GM23338 (cell line): Measurements from ENCODE around the gene PLXNA2. TPM values are rescaled to one million over a fixed set of nuclear protein-coding genes. Genes with fewer than 3 reads are reported as not detected.

Experiments used
- ATAC-seq: fragments of 200-7000 bp; cut with Tn5 transposase; 3 replicates; pipeline ENCODE4 v1.9.1; 2020
- DNase-seq: peaks from one replicate; pipeline ENCODE4 v3.0.0-alpha.2; 2015; ENCODE audit warnings: low spot score
- H2AFZ ChIP-seq: fragments of 200-600 bp; sonication (generic); 2 replicates; pipeline ENCODE4 v1.8.0; 2016; ENCODE audit warnings: antibody characterized with exemption, mild to moderate bottlenecking, moderate library complexity
- H3F3A ChIP-seq: fragments of 200-600 bp; sonication (generic); replicated peaks from 2 replicates; pipeline ENCODE4 v1.8.0; 2017; ENCODE audit warnings: antibody characterized with exemption, mixed run types, low read depth
- H3K27ac ChIP-seq: fragments of 200-600 bp; sonication (generic); 2 replicates; pipeline ENCODE4 v1.6.1; 2016; ENCODE audit warnings: low read depth
- H3K27me3 ChIP-seq: fragments of 200-600 bp; sonication (generic); 2 replicates; pipeline ENCODE4 v1.8.0; 2016; ENCODE audit warnings: mild to moderate bottlenecking, mixed run types, moderate library complexity; ENCODE audit not compliant: insufficient read depth
- H3K36me3 ChIP-seq: fragments of 200-600 bp; sonication (generic); 2 replicates; pipeline ENCODE4 v1.8.0; 2016; ENCODE audit warnings: mild to moderate bottlenecking; ENCODE audit not compliant: insufficient read depth
- H3K4me1 ChIP-seq: fragments of 200-600 bp; sonication (generic); 2 replicates; pipeline ENCODE4 v1.8.0; 2016; ENCODE audit warnings: mild to moderate bottlenecking, moderate library complexity; ENCODE audit not compliant: insufficient read depth
- H3K4me2 ChIP-seq: fragments of 200-600 bp; sonication (generic); 2 replicates; pipeline ENCODE4 v1.7.1; 2017; ENCODE audit warnings: mixed run types
- H3K4me3 ChIP-seq: fragments of 200-600 bp; sonication (generic); 2 replicates; pipeline ENCODE4 v1.6.1; 2016; ENCODE audit warnings: mixed run types
- H3K79me2 ChIP-seq: fragments of 200-600 bp; sonication (generic); replicated peaks from 2 replicates; pipeline ENCODE4 v1.8.0; 2017; ENCODE audit warnings: mild to moderate bottlenecking; ENCODE audit not compliant: insufficient read depth
- H3K9me2 ChIP-seq: fragments of 200-600 bp; sonication (generic); 2 replicates; pipeline ENCODE4 v1.8.0; 2017; ENCODE audit not compliant: insufficient read depth
- H4K20me1 ChIP-seq: fragments of 200-600 bp; sonication (generic); replicated peaks from 2 replicates; pipeline ENCODE4 v1.8.0; 2017; ENCODE audit warnings: mild to moderate bottlenecking; ENCODE audit not compliant: insufficient read depth
- H3K27ac Mint-ChIP-seq: 2 replicates; pipeline ENCODE4 v1.8.0; 2020; ENCODE audit warnings: inconsistent platforms, mild to moderate bottlenecking, moderate library complexity, mixed read lengths
- H3K27me3 Mint-ChIP-seq: 3 replicates; pipeline ENCODE4 v1.8.0; 2022; ENCODE audit warnings: low read depth, mild to moderate bottlenecking, moderate library complexity, mixed read lengths, inconsistent platforms; ENCODE audit not compliant: insufficient read depth, poor library complexity
- H3K36me3 Mint-ChIP-seq: 3 replicates; pipeline ENCODE4 v1.8.0; 2021; ENCODE audit warnings: low read depth, mild to moderate bottlenecking, inconsistent platforms, moderate library complexity, mixed read lengths
- H3K4me1 Mint-ChIP-seq: 3 replicates; pipeline ENCODE4 v1.8.0; 2020; ENCODE audit warnings: mild to moderate bottlenecking, inconsistent platforms, mixed read lengths
- H3K4me3 Mint-ChIP-seq: 3 replicates; pipeline ENCODE4 v1.8.0; 2021; ENCODE audit warnings: moderate library complexity, mild to moderate bottlenecking, inconsistent platforms, mixed read lengths
- H3K9me3 Mint-ChIP-seq: 3 replicates; pipeline ENCODE4 v1.8.0; 2020; ENCODE audit warnings: moderate library complexity, mild to moderate bottlenecking, inconsistent platforms, mixed read lengths
- CREB1 ChIP-seq: fragments of 250-450 bp; sonication (Bioruptor Pico); IDR thresholded peaks from 2 replicates; pipeline ENCODE4 v1.5.0; 2020; ENCODE audit warnings: low read depth, mild to moderate bottlenecking, moderate library complexity
- ETS1 ChIP-seq: IDR thresholded peaks from 2 replicates; pipeline ENCODE4 v1.6.1; 2016; ENCODE audit warnings: antibody characterized with exemption
- EZH2 ChIP-seq: fragments of 200-600 bp; sonication (generic); IDR thresholded peaks from one replicate; pipeline ENCODE4 v1.8.0; 2017; ENCODE audit warnings: antibody characterized with exemption, mild to moderate bottlenecking, low read depth; ENCODE audit not compliant: unreplicated experiment
- EZH2phosphoT487 ChIP-seq: fragments of 200-600 bp; sonication (generic); IDR thresholded peaks from one replicate; pipeline ENCODE4 v1.8.1; 2018; ENCODE audit warnings: antibody characterized with exemption; ENCODE audit not compliant: unreplicated experiment
- JUNB ChIP-seq: IDR thresholded peaks from one replicate; pipeline ENCODE4 v1.6.1; 2016; ENCODE audit warnings: antibody characterized with exemption; ENCODE audit not compliant: unreplicated experiment
- NANOG ChIP-seq: IDR thresholded peaks from 2 replicates; pipeline ENCODE4 v1.6.1; 2016; ENCODE audit warnings: antibody characterized with exemption, borderline replicate concordance
- POLR2AphosphoS5 ChIP-seq: IDR thresholded peaks from 2 replicates; pipeline ENCODE4 v1.6.1; 2016; ENCODE audit warnings: antibody characterized with exemption, low read depth
- REST ChIP-seq: IDR thresholded peaks from one replicate; pipeline ENCODE4 v1.6.1; 2018; ENCODE audit warnings: antibody characterized with exemption; ENCODE audit not compliant: unreplicated experiment
- STAT1 ChIP-seq: IDR thresholded peaks from one replicate; pipeline ENCODE4 v1.6.1; 2016; ENCODE audit warnings: antibody characterized with exemption; ENCODE audit not compliant: unreplicated experiment
- ZNF331 ChIP-seq: fragments of 250-450 bp; sonication (Bioruptor Pico); IDR thresholded peaks from 2 replicates; pipeline ENCODE4 v1.5.0; 2020; ENCODE audit warnings: low read depth, mild to moderate bottlenecking, moderate library complexity
- ZNF462 ChIP-seq: fragments of 250-450 bp; sonication (Bioruptor Pico); IDR thresholded peaks from 2 replicates; pipeline ENCODE4 v1.5.0; 2020; ENCODE audit warnings: mild to moderate bottlenecking, moderate library complexity
- polyA plus RNA-seq: library from polyadenylated mRNA; unstranded; fragments of >200 nt; fragmentation: Nextera tagmentation; extraction: Ambion mirVana; gene quantifications from 2 replicates; pipeline ENCODE4 v1.2.1, GENCODE V29; 2016
- total RNA-seq: library from RNA; depleted of rRNA; stranded (reverse); fragments of >200 nt; shearing (Covaris generic); gene quantifications from 2 replicates; pipeline ENCODE4 v1.2.3, GENCODE V29; 2014

Gene PLXNA2
- total and polyA plus RNA-seq, 2 experiments from 2014 or later, result 0.40 to 1.8 TPM

GRCh38 chr1:208107425-208108212 lies 136.6 kb downstream of the PLXNA2 start:
- no peak overlapping the region for H3K4me2 ChIP-seq
- H4K20me1 ChIP-seq, result no peaks in the 10 kb centered on the region
- H3K36me3 ChIP-seq, result no peaks in the 10 kb centered on the region
- H3K4me1 Mint-ChIP-seq, result peaks cover 20% of the 10 kb centered on the region
- H3K27me3 ChIP-seq, result no peaks in the 10 kb centered on the region
- H3K36me3 Mint-ChIP-seq, result no peaks in the 10 kb centered on the region
- no peaks in the 10 kb centered on the region for H3F3A ChIP-seq
- no peak overlapping the region for H2AFZ ChIP-seq
- no peak overlapping the region for H3K27ac ChIP-seq
- peaks cover 4% of the 10 kb centered on the region; the same call in 1 of the 2 replicates for H3K9me2 ChIP-seq
- H3K4me3 ChIP-seq, result no peak overlapping the region
- DNase-seq (no peak), ATAC-seq (no peak)
- no peaks in the 10 kb centered on the region for H3K9me3 Mint-ChIP-seq
- no peak overlapping the region for H3K27ac Mint-ChIP-seq
- H3K4me3 Mint-ChIP-seq, result no peak overlapping the region
- TF ChIP-seq EZH2phosphoT487, result no peak
- no peak for TF ChIP-seq POLR2AphosphoS5
- no peak for TF ChIP-seq ETS1
- no peak for TF ChIP-seq ZNF331 (CRISPR knock-in tag)
- no peak for TF ChIP-seq ZNF462 (CRISPR knock-in tag)
- no peak for TF ChIP-seq EZH2
- TF ChIP-seq JUNB, result no peak
- TF ChIP-seq CREB1 (CRISPR knock-in tag), result no peak
- no peak for TF ChIP-seq REST
- TF ChIP-seq NANOG, result no peak
- TF ChIP-seq STAT1, result no peak
- H3K4me1 ChIP-seq, result peaks cover 5% of the 10 kb centered on the region
- H3K27me3 Mint-ChIP-seq, result peaks cover 5% of the 10 kb centered on the region
- H3K79me2 ChIP-seq, result no peaks in the 10 kb centered on the region
